ENCODE measurements around the gene IAH1. TPM values are rescaled to one million over a fixed set of nuclear protein-coding genes. Genes with fewer than 3 reads are reported as not detected.

IAH1 gene
- total RNA-seq, 1 donor from 2014 or later, result 51.9 TPM

GRCh38 chr2:9477914-9478313 lies 3.6 kb downstream of the IAH1 start:
- Histone ChIP-seq H3K36me3 (ENCODE audit: control insufficient read depth, insufficient read depth, low read length) (no peaks in the 10 kb centered on the region), H3K27me3 (ENCODE audit: control insufficient read depth, insufficient read depth, low read length) (no peaks in the 10 kb centered on the region), H3K4me3 (ENCODE audit: low read depth, low read length) (no peak overlapping the region)
- no peak for TF ChIP-seq CTCF (IDR thresholded peaks at IDR 0.05; ENCODE audit: insufficient read depth, low read length, poor library complexity, severe bottlenecking)
- DNase-seq (ENCODE audit: low read depth), result no peak

- H3K36me3 ChIP-seq (ENCODE audit: control insufficient read depth, insufficient read depth, low read length), result no peaks in the 10 kb centered on the region
- no peak overlapping the region for H3K4me3 ChIP-seq (ENCODE audit: low read depth, low read length)
- no peak for TF ChIP-seq CTCF (IDR thresholded peaks at IDR 0.05; ENCODE audit: insufficient read depth, low read length, poor library complexity, severe bottlenecking)
- H3K27me3 ChIP-seq (ENCODE audit: control insufficient read depth, insufficient read depth, low read length), result no peaks in the 10 kb centered on the region
- DNase-seq (ENCODE audit: low read depth), result no peak
Measured at GRCh38 chr2:9478526-9478925, 4.2 kb downstream of the IAH1 start.

GRCh38 chr2:9480157-9480556 lies 5.8 kb downstream of the IAH1 start:
- no peak for DNase-seq (ENCODE audit: low read depth)
- H3K36me3 ChIP-seq (ENCODE audit: control insufficient read depth, insufficient read depth, low read length), result no peaks in the 10 kb centered on the region
- TF ChIP-seq CTCF (IDR thresholded peaks at IDR 0.05; ENCODE audit: insufficient read depth, low read length, poor library complexity, severe bottlenecking), result no peak

GRCh38 chr2:9483107-9483506 lies 8.8 kb downstream of the IAH1 start:
- H3K36me3 ChIP-seq (ENCODE audit: control insufficient read depth, insufficient read depth, low read length), result no peaks in the 10 kb centered on the region
- no peak for TF ChIP-seq CTCF (IDR thresholded peaks at IDR 0.05; ENCODE audit: insufficient read depth, low read length, poor library complexity, severe bottlenecking)
- no peak overlapping the region for H3K4me3 ChIP-seq (ENCODE audit: low read depth, low read length)
- DNase-seq (ENCODE audit: low read depth), result no peak
- no peaks in the 10 kb centered on the region for H3K27me3 ChIP-seq (ENCODE audit: control insufficient read depth, insufficient read depth, low read length)

More at GRCh38 chr2:9480157-9480556, 5.8 kb downstream of the IAH1 start:
- H3K4me3 ChIP-seq (ENCODE audit: low read depth, low read length), result no peak overlapping the region
- no peaks in the 10 kb centered on the region for H3K27me3 ChIP-seq (ENCODE audit: control insufficient read depth, insufficient read depth, low read length)

GRCh38 chr2:9484533-9484932 lies 10.2 kb downstream of the IAH1 start:
- no peak for TF ChIP-seq CTCF (IDR thresholded peaks at IDR 0.05; ENCODE audit: insufficient read depth, low read length, poor library complexity, severe bottlenecking)
- no peak for DNase-seq (ENCODE audit: low read depth)
- H3K27me3 ChIP-seq (ENCODE audit: control insufficient read depth, insufficient read depth, low read length), result no peaks in the 10 kb centered on the region
- no peaks in the 10 kb centered on the region for H3K36me3 ChIP-seq (ENCODE audit: control insufficient read depth, insufficient read depth, low read length)
- no peak overlapping the region for H3K4me3 ChIP-seq (ENCODE audit: low read depth, low read length)
